Measurements from ENCODE around the gene FAHD1.
"Not testable (repeated sequence)": the region's sequence is repeated elsewhere in the genome, so short reads cannot be mapped to it uniquely, and the experiment has no call there.

The FAHD1 gene

DNA sequence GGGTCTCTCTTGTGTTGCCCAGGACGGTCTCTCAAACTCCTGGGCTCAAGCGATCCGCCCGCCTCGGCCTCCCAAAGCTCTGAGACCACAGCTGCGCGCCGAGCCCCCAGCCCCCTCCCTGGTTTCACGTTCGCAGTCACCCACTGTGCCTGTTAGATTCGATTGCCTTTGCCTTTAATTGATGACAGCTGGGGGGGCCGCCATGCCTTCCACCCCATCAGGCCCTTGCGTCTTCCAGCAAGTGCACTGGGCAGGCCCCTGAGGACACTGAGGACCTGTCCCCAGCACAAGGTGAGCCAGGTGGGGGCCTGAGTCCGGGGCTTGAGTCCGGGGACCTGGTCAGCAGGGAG lies 36.8 kb upstream of the FAHD1 start:
- DNase-seq: no peak

DNA sequence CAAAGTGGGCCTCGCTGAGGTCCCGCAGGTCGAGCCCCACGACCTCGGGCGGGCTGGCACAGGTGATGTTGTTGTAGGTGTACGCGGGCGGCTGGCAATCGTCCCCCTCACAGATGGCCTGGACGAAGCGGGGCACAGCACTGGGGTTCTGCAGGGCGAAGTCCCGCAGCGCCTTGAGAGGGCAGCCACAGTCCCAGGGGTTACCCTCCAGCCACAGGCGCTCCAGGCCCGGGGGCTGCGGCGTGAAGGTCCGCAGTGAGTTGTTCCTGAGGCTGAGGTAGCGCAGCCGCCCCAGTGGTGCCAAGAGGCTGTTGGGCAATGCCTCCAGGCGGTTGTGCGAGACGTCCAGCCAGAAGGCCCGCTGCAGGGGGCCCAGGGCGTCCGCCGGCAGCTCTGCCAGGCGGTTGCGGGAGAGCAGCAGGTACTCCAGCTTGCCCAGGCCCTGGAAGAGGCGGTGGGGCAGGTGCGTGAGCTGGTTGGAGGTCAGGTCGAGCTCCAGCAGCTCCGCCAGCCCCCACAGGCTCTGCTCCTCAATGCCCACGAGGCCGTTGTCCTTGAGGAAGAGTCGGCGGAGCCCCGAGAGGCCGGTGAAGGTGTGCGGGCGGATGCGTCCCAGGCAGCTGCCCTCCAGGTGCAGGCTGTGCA lies 36.3 kb upstream of the FAHD1 start:
- DNase-seq: no peak

DNA sequence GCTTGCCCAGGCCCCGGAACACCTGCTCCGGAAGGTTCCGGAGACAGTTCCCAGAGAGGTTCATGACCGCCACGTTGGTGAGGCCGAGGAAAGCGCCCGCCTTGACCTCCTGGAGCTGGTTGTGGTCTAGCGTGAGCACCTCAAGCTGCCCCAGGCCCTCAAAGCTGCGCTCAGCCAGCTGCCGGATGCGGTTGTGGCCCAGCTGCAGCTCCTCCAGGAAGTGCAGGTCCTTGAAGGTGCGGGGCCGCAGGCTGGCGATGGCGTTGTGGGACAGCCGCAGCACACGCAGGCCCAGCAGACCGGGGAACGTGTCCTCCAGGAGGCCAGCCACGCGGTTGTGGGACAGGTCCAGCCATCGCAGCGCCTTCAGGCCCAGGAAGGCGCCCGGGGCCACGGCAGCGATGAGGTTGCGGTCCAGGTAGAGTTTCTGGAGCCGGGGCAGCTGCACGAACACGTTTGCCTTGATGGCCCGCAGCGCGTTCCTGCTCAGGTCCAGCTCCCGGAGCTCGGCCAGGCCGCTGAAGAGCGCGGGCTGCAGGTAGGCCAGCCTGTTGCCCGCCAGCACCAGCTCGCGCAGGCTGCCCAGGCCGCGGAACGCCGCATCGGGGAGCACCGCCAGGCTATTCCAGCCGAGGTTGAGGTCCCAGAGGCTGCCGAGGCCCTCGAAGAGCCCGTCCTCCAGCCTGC lies 35.6 kb upstream of the FAHD1 start:
- DNase-seq: no peak

DNA sequence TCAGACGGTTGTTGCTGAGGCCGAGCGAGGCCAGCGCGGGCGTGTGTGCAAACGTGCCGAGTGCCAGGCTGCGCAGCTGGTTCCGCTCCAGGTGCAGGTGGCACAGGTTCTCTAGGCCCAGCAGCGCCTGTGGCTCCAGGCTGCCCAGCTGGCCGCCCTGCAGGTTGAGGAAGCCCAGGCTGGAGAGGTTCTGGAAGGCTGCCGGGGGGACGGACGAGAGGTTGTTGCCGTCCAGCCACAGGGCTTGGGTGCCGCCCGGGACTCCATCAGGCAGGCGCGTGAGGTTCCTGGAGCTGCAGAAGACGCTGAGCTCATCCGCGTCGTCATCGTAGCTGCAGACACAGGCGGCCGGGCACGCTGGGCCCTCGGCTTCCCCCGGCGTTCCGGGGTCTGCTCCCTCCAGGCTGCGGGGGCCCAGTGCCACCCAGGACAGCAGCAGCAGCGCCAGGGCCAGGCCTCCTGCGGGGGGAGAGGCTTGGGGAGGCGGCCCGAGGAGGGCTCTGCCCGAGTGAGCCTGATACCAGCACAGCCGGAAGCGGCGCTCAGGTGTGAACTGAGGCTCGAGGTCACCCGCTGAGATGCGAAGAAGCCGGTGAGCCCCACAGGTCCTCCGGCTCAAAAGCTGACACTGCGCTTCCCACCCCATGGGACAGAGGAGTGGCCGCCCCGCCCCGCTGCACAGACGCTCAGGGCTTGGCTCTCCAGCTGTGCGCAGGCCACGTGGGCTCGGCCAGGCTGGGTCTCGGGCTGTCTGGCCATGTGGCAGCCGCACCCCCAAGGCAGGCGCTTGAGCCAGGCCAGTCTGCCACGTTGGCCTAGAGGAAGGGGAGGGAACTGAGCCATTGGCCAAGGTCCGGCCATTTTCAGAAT lies 34.8 kb upstream of the FAHD1 start:
- DNase-seq: no peak

DNA sequence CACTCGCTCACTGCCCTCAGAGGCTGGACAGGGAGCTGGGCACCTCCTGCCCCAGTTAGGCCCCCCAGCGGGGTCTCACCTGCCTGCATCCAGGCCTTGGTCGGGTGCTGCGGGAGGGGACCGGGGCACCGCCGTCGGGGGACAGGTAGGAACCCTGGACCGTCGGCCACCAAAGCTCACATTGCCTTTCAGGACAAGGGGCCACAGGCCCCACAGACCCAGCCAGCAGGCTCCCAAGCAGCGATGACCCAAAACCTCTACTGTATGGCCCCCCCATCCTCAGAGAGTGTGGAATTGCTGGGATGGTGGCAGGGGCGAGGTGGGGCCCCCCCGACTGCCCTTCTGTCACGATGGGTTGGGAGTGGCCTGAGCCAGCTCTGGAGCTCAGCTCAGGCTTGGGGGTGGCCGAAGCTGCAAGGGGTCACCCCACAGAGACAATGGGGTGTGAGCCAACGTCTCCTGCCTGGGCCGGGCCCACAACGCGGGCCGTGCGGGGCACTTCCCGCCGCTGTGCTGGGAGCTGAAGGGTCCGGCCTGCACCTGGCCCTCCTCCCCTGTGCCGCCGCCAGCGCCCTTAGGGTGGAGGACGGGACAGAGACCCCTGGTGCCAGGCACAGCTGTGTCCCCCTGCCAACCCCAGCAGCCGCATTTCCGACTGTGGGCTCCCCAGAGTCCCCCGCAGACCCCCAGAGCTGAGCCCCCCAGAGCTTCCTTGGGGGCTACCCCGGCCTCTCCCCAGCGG lies 34.0 kb upstream of the FAHD1 start:
- no peak for DNase-seq

DNA sequence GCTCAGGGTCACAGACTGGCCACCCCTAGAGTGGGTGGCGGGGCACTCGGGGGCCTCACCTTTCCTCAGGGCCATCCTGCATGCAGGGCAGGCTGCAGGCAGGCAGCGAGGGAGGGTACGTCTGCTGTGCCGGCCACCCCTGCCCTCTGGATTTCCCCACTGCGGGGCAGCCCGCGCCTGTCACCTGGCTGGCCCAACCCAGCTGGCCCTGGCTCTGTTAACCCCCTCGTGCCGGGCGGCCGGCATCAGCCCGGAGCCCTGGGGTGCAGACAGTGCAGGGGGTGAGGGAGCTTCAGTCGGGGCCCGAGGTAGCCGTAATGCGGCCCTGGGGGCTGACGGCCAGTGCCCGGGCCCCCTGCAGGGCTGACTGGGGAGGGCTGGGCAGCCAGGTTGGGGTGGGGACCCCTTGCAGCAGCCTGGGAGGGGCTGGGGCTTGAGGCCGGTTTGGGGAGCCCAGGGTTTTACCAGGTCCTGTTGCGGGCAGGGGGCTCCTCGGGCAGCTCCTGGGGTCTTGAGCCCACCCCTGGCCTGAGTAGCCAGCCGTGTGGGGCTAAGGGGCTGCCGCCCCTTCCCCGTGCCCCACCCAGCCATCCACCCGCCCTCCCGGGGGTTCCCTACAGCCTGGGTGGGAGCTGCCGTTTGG lies 33.3 kb upstream of the FAHD1 start, which contains the start of gene IGFALS:
Gene IGFALS, minus strand, starts transcription at position 128 of the 643 bp plus-strand sequence. Its CDS starts 53 bp downstream, at position 75.
- no peak for DNase-seq

DNA sequence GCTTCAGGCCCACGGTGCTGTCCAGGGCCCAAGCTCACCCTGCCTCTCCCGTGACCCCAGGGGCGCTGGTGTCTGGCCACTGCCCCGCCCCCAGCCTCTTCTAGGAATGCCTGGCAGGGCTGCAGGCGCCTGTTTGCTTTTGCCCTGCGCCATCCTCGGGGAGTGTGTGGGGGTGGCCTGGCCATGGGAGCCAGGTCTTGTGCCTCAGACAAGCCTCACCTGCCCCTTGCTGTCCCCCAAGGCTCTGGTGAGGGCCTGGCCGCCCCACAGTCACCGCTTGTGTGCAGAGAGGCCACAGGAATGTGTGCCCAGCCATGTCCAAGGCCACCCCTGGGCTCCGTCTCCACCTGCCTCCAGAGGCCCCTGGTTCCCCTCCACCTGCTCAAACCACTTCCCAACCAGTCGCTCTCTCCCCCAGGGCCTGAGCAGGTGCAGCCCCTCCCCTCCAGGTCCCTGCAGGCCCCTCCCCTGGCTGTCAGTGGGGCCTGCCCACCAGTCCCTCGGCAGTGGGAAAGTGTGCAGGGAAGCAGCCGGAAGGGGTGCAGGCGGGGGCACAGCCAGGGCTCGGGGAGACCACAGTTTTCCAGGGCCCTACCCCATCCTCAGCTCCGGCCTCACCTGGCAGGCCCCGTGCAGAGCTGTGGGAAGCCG lies 32.7 kb upstream of the FAHD1 start:
- no peak for DNase-seq

DNA sequence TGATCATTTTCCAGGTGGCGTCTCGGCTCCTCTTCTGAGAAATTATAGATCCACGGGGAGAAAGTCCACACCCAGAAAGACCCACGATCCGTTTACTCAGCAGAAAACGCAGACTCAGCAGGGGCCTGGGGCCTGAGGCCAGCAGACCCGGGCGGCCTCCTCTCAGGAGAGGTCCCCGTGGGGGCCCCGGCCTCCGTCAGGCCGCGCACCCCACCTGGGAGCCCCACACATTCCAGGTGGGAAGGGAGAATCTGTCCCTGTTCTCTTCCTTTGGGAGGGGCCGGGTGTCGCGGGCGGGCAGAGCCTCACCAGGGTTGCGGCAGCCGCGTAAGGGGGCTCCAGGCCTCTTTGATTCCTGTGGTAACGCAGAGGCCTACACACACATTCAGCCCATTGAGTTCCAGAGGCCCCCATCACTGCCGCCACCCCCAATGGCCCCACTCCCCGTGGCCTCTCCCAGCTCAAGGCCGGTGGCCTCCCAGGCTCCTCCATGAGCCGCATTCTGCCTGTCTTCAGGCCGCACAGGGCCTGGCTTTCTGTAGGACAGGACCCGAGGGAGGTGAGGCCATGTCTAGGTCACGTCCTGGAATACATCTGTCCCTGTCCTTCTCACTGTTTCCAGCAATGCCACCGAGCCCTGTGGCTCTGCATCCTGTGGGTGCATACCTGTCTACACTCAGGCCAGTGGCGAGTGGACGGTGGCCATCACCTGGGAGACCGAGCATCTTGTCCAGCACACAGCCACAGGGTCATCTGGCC lies 31.9 kb upstream of the FAHD1 start:
- DNase-seq: no peak

DNA sequence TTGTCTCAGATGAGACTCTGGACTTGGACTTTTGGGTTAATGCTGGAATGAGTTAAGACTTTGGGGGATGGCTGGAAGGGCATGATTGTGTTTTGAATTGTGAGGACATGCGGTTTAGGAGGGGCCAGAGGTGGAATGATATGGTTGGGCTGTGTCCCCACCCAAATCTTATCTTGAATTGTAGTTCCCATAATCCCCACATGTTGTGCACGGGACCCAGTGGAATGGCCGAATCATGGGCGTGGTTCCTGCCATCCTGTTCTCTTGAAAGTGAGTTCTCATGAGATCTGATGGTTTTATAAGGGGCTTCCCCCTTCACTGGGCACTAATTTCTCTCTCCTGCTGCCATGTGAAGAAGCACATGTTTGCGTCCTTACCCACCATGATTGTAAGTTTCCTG lies 27.7 kb upstream of the FAHD1 start:
- DNase-seq: not testable (repeated sequence)

DNA sequence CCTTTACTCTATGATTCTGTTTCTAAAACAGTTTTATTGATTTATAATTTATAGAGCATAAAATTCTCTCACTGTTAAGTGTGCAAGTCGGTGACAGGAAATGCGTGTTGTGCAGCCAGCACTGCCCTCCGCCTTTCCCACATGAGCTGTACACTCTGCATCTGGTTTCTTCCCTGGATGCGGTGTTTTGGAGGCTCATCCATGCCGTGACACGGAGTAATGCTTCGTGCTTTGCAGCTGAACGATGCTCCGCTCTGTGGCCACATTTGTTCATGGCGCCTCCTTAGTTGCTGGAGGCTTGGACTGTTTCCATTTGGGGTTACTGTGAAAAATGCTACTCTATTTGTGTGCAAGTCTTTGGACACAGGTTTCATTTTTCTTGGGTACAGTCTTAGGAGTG lies 26.3 kb upstream of the FAHD1 start:
- no peak for DNase-seq

DNA sequence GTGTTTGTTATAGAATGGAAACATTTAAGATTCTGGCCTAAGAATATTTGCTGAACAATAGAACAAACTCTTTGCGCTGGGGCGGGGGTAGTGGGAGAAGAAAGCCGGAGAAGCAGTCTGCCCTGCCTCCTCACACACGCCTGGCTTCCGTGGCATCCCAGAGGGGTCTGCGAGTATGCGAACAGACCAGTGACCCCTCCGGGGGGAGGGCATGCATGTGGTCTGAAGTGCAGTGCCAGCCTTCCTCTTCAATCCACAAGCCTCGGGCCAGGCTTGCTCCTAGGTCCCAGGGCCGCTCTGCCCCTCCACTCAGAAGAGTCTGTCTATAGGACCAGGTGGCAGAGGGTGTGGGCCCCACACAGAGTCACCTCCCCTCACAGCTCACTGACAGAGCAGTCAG lies 19.4 kb upstream of the FAHD1 start:
- DNase-seq: no peak

DNA sequence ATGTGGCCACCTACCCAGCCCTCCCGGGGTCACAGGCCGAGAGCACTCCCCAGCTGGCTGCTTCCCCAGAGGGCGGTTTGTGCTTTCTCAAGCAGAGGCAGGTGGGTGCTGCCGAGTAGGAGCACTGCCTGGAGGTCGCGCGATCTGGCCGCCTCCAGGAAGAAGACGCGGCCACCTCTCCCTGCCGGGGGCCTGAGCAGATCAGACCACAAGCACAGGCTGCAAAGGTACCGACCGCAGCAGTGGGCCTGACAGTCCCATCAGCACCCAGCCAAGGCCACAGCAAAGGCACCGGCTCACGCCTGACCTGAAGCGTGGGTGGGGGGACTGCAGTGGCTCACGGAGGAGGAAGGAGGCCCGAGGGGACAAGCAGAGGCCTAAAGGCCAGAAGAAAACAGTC lies 18.3 kb upstream of the FAHD1 start:
- no peak for DNase-seq

DNA sequence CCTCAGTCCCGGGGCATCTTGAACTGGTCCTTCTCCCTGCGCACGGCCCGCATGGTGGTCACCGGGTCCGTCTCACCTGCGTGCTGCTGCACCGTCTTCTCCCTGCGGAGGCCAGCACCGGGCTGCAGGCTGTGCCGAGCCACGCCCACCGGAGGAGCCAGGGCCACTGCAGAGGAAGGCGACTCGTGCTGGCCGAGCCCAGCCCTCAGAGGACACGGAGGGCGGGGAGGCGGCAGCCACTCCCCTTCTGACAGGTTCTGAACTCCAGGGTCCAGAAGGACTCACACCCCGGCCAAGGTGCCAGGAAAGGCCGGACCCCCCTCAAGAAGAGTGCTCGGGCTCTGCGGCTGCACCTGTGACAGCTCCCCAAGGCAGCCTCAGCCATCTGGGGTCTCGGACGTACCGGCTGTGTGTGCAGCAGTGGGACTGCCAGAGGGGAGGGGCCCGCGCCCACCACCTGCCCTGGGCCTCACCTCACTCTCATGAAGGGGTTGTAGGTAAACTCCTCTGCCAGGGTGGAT lies 17.7 kb upstream of the FAHD1 start:
- DNase-seq: no peak

DNA sequence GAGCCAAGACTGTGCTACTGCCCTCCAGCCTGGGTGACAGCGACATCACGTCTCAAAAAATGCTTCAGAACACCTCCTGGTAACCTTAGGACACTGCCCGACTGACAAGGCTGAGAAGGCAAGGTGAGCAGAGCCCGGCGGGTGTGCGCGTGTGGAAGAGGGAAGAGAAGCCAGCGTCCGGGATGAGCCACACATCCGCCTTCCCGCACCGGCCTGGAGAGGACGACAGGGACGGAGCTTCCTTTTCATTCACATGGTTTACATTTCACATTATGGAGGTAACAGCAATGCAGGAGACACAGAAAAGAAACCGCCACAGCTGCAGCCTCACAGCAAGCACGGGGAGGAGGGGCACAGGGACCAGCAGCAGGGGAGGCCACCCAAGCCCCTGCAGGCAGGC lies 16.9 kb upstream of the FAHD1 start:
- no peak for DNase-seq

DNA sequence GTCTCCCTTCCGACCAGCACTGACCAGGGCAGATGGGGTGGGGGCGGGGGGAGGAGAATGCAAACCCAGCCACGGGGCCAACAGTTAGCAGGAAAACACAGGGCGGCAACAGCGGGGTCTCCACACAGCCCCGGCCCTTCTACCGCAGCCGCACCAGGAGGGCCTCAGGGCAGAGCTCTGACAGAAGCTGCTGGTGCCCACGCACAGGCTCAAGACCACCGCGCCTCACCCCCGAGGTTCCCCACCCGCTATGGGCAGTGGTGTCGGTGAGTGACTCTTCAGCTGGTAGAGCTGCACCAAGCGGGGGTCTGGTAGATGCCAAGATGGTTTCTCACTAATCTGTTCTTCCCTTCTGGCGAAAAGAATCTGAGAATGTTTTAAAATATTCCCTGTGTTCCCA lies 16.5 kb upstream of the FAHD1 start:
- no peak for DNase-seq

DNA sequence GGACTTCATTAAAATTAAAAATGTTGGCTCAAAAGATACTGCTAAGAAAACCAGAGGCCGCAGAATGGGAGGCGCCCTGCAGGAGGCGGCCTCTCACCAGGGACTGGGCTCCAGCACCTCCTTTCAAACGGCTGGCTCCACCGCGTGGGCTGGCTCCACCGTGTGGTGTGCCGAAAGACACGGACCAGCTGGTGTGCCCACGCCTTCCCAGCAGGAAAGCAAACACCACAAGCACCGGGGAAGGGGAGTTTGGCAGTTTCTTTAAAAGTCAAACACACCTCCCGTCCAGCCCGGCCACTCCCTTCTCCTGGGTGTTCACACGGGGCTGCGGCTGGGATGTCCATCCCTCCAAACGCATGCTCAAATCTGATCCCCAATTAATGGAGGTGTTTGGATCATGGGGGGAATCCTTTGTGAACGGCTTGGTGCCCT lies 14.3 kb upstream of the FAHD1 start:
- DNase-seq: peak; percentile 48

DNA sequence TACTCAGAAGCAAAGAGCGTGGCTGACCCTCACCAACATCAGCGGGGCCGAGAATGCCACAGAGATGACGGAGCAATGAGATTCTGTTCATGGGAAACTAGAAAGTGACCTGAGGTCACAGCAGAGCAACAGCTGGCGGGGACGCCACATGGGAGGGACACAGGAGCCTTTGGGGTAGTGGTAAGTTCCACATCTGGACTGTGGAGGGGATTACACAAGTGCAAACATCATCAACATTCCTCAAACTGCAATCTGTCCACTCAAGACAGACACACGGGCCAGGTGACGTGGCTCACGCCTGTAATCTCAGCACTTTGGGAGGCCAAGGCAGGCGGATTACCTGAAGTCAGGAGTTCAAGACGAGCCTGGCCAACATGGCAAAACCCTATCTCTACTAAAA lies 11.5 kb upstream of the FAHD1 start:
- no peak for DNase-seq

DNA sequence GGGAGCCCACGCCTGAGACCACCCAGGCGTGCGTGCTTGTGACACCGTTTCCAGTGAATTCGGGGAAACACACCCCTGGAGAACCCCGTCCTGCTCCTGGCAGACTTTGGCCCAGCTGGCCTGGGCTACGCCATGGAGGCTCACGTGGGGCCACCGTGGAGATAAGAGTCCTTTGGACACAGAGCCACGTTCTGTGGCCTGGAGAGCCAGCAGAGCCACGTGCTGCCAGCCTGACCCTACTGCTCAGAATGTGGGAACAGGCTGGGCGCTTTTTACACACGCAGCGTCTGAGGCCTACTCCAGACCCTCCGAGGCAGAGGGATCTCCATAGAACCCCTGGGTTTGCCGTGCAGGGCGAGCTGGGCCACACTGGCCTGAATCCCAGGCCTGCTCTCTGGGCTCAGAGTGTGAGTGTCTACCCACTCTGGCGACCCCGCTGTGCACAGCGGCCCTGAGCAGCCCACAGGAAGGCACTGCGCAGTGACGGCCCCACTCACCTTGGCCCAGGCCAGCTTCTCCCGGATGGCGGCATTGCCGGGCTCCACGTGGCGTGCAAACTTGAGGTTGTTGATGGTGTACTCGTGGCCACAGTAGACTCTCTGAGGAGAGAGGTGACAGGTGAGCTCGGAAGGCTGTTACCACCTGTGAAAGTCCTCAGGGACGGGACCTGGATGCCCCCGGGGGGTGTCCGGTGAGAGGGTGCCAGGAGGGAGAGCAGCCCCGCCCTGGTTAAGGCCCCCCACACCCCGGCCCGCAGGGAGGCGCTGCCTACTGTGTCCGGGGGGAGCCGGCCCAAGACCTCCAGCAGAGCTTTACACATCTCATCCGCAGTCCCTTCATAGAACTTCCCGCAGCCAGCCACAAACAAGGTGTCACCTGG lies 10.4 kb upstream of the FAHD1 start:
- no peak for DNase-seq

DNA sequence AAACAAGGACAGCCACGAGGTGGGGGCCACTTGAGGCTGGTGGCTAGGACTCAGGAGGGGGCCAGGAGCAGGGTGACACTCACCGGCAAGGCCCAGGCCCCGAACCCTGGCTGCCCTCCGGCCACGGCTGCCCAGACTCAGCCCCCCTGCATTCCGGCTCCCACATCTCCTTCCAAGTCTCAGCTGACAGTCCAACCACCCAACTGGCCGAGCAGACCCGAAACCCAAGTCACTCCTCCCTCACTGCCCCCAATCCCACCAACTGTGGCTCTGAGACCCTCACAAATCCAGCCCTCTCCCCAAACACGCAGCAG lies 9.8 kb upstream of the FAHD1 start:
- no peak for DNase-seq

DNA sequence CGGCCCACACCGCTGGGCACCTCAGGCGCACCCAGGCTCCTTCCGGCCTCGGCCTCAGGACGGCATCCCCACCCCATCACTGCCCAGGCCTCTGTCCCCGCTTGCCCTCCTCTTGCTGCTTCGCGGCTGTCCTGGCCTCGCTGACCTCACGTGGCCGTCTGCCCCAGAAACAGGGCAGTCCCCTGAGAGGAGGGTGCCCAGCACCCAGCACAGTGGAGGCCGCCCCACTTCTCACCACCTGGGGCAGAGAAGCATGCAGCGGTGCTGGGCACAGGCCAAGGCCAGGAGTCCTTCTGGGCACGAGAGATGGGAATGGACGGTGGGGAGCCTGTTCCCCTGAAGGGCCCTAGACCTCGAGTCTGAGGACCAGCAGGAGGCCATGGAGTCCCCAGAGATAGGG lies 9.3 kb upstream of the FAHD1 start:
- DNase-seq: no peak

Measured in stimulated activated CD4-positive, alpha-beta T cell treated with anti-CD3 and anti-CD28 coated beads, Interleukin-4, amount 100 ng/mL, for 24 hours (primary cell).